GM12878 (cell line): ENCODE results near the gene GOLGA6D. TPM values are rescaled to one million over a fixed set of nuclear protein-coding genes. Genes with fewer than 3 reads are reported as not detected.

Source experiments
- ATAC-seq: fragments of 200-7000 bp; cut with Tn5 transposase; 3 replicates; pipeline ENCODE4 v1.9.1; 2020; ENCODE audit warnings: mild to moderate bottlenecking, moderate library complexity
- BruUV-seq: library from RNA; stranded (reverse); fragments of 400-500 nt; replicated peaks from 2 replicates; lab custom pipeline; 2021; lab: Mats Ljungman, UMichigan
- CTCF ChIA-PET: fragments of 300-600 bp; sonication (Branson Sonifier 250); formaldehyde crosslinking; extraction: SDS; loops from one replicate; lab custom pipeline; 2021; ENCODE audit warnings: inconsistent platforms; lab: Yijun Ruan, JAX
- POLR2A ChIA-PET: fragments of 350-600 bp; formaldehyde crosslinking; extraction: SDS; loops from one replicate; lab custom pipeline; 2021; ENCODE audit warnings: inconsistent platforms; lab: Charles Lee
- RAD21 ChIA-PET: fragments of 300-600 bp; sonication (Branson Sonifier 250); formaldehyde crosslinking; loops from one replicate; lab custom pipeline; 2023; ENCODE audit warnings: antibody characterized with exemption; ENCODE audit not compliant: unreplicated experiment; lab: Charles Lee
- SMC1A ChIA-PET: fragments of 300-600 bp; sonication (Branson Sonifier 250); formaldehyde crosslinking; loops from one replicate; lab custom pipeline; 2023; ENCODE audit not compliant: unreplicated experiment, uncharacterized antibody; lab: Charles Lee
- DNase-seq: peaks from one replicate; pipeline ENCODE4 v3.0.0-alpha.2; 2011; ENCODE audit warnings: low read depth, low spot score
- FAIRE-seq: peaks from 3 replicates; lab custom pipeline; 2011; peaks lifted over from hg19 to GRCh38; lab: Jason Lieb, UNC
- H2AFZ ChIP-seq: 2 replicates; pipeline ENCODE4 v1.6.0; 2011; ENCODE audit warnings: low read depth, low read length, control low read depth; ENCODE audit not compliant: control insufficient read depth
- H3K27ac ChIP-seq: 2 replicates; pipeline ENCODE4 v1.5.1; 2011; ENCODE audit warnings: control low read depth; ENCODE audit not compliant: control insufficient read depth, insufficient read depth
- H3K27me3 ChIP-seq, 2 experiments: replicated peaks in 1 of 2; 2 replicates each; pipeline versions ENCODE4 v1.6.0 to v1.6.1; 2011; ENCODE audit warnings: low read length in 1 of 2; ENCODE audit not compliant: control insufficient read depth in 2 of 2, insufficient read depth in 2 of 2
- H3K36me3 ChIP-seq, 2 experiments: 2 replicates each; pipeline ENCODE4 v1.5.1; 2011; ENCODE audit warnings: low read length in 1 of 2; ENCODE audit not compliant: control insufficient read depth in 2 of 2, insufficient read depth in 2 of 2
- H3K4me1 ChIP-seq: 2 replicates; pipeline ENCODE4 v1.6.1; 2011; ENCODE audit warnings: mild to moderate bottlenecking, low read length, moderate library complexity, mixed read lengths; ENCODE audit not compliant: control insufficient read depth, insufficient read depth
- H3K4me2 ChIP-seq: 2 replicates; pipeline ENCODE4 v1.6.0; 2011; ENCODE audit warnings: control low read depth; ENCODE audit not compliant: control insufficient read depth, insufficient read depth
- H3K4me3 ChIP-seq: fragments of 200-600 bp; sonication (generic); 2 replicates; pipeline ENCODE4 v1.5.1; 2016
- H3K79me2 ChIP-seq: 2 replicates; pipeline ENCODE4 v1.6.0; 2011; ENCODE audit warnings: low read length; ENCODE audit not compliant: control insufficient read depth, insufficient read depth
- H3K9ac ChIP-seq: 2 replicates; pipeline ENCODE4 v1.8.0; 2011; ENCODE audit warnings: low read length, control low read depth, mixed read lengths; ENCODE audit not compliant: control insufficient read depth, insufficient read depth
- H3K9me3 ChIP-seq: replicated peaks from 3 replicates; pipeline ENCODE4 v1.5.1; 2011; ENCODE audit warnings: mild to moderate bottlenecking, low read length; ENCODE audit not compliant: control insufficient read depth, insufficient read depth
- H4K20me1 ChIP-seq: 2 replicates; pipeline ENCODE4 v1.6.0; 2011; ENCODE audit not compliant: control insufficient read depth, insufficient read depth
- CBX5 ChIP-seq: sonication (generic); IDR thresholded peaks from 2 replicates; pipeline ENCODE4 v1.6.1; 2016; ENCODE audit warnings: low read depth, moderate library complexity, mild to moderate bottlenecking, inconsistent platforms
- CHD4 ChIP-seq: fragments of 200-600 bp; sonication (generic); IDR thresholded peaks from 2 replicates; pipeline ENCODE4 v1.6.1; 2016; ENCODE audit warnings: mild to moderate bottlenecking
- DPF2 ChIP-seq: fragments of 450-650 bp; IDR thresholded peaks from 2 replicates; pipeline ENCODE4 v1.6.1; 2017; ENCODE audit warnings: mild to moderate bottlenecking
- LARP7 ChIP-seq: fragments of 450-650 bp; IDR thresholded peaks from 2 replicates; pipeline ENCODE4 v1.6.1; 2017; ENCODE audit warnings: mild to moderate bottlenecking
- PKNOX1 ChIP-seq: fragments of 450-650 bp; IDR thresholded peaks from 2 replicates; pipeline ENCODE4 v1.6.1; 2016; ENCODE audit warnings: mild to moderate bottlenecking
- POLR2A ChIP-seq: IDR thresholded peaks from 2 replicates; pipeline ENCODE4 v1.6.1; 2011; ENCODE audit warnings: low read depth, mild to moderate bottlenecking, low read length
- POLR2AphosphoS5 ChIP-seq: IDR thresholded peaks from 2 replicates; pipeline ENCODE4 v1.6.1; 2011; ENCODE audit warnings: mild to moderate bottlenecking, low read length, inconsistent platforms
- RAD21 ChIP-seq: IDR thresholded peaks from 2 replicates; pipeline ENCODE4 v1.6.1; 2011; ENCODE audit warnings: mild to moderate bottlenecking, low read depth, low read length, moderate library complexity; ENCODE audit not compliant: insufficient read depth
- RFX5 ChIP-seq: IDR thresholded peaks from 2 replicates; pipeline ENCODE4 v1.6.1; 2011; ENCODE audit warnings: low read depth, low read length, improper control_type of control experiment
- SMC3 ChIP-seq: IDR thresholded peaks from 2 replicates; pipeline ENCODE4 v1.6.1; 2011; ENCODE audit warnings: low read length, improper control_type of control experiment, borderline replicate concordance
- STAT1 ChIP-seq: fragments of 450-650 bp; conservative IDR thresholded peaks from 2 replicates; pipeline ENCODE4 v1.6.1; 2014; ENCODE audit warnings: antibody characterized with exemption, mild to moderate bottlenecking
- TAF1 ChIP-seq: IDR thresholded peaks from 2 replicates; pipeline ENCODE4 v1.6.1; 2011; ENCODE audit warnings: mild to moderate bottlenecking, low read depth, low read length, borderline replicate concordance
- TARDBP ChIP-seq: IDR thresholded peaks from 2 replicates; pipeline ENCODE4 v1.6.1; 2016; ENCODE audit warnings: borderline replicate concordance
- ZBTB40 ChIP-seq: fragments of 450-650 bp; IDR thresholded peaks from 2 replicates; pipeline ENCODE4 v1.6.1; 2016; ENCODE audit warnings: mild to moderate bottlenecking, moderate library complexity, borderline replicate concordance
- ZZZ3 ChIP-seq: IDR thresholded peaks from 2 replicates; pipeline ENCODE4 v1.6.1; 2011; ENCODE audit warnings: low read depth; ENCODE audit not compliant: control insufficient read depth, insufficient read length
- in situ Hi-C: fragments of 300-500 bp; cut with MboI; formaldehyde crosslinking; loops from 9 replicates; pipeline ENCODE4 v1.14.3; 2018; ENCODE audit warnings: mixed read lengths
- intact Hi-C: fragments of 100-400 bp; cut with micrococcal nuclease; formaldehyde crosslinking; loops from one replicate; pipeline ENCODE4 v1.14.2; 2022; ENCODE audit not compliant: unreplicated experiment
- polyA plus RNA-seq, 11 experiments: library from polyadenylated mRNA; depleted of rRNA in 4 of 11; unstranded in 6 of 11; stranded (reverse) in 5 of 11; fragments of >200 nt; fragmentation: Nextera tagmentation in 4 of 11; fragmentation: Illumina TruSeq in 1 of 11; extraction: Ambion mirVana in 4 of 11; extraction: Trizol in 1 of 11; gene quantifications; 1 replicate in 1 of 11; 2 replicates in 10 of 11; pipeline versions ENCODE4 v1.2.1 to v1.2.3, GENCODE V29; 2011 to 2016; ENCODE audit warnings: inconsistent platforms in 2 of 11, missing spikeins in 2 of 11, low read depth in 1 of 11
- total RNA-seq, 4 experiments: library from RNA; depleted of rRNA in 3 of 4; stranded (reverse); fragments of >200 nt in 3 of 4; fragmentation: Illumina TruSeq in 1 of 4; extraction: Trizol in 1 of 4; gene quantifications; 2 replicates each; pipeline versions ENCODE4 v1.2.1 to v1.2.3, GENCODE V29; 2013 to 2021

GOLGA6D gene
- total and polyA plus RNA-seq, 10 of the 15 experiments (the other 5 are each of a cell fraction or from before 2014, with no cell fraction given): not detected

GRCh38 chr15:75307778-75308390 lies 25.2 kb downstream of the GOLGA6D start (continued):
- TF ChIP-seq PKNOX1: no peak
- peak; percentile 55 for TF ChIP-seq RAD21
- no peak for TF ChIP-seq POLR2AphosphoS5
- TF ChIP-seq SMC3: peak; percentile 23; the same call in 1 of the 2 replicates

- Histone ChIP-seq H3K27ac (no peak overlapping the region), H3K4me1 (no peaks in the 10 kb centered on the region), H3K9me3 (no peaks in the 10 kb centered on the region), H3K4me3 (no peak overlapping the region), H4K20me1 (no peaks in the 10 kb centered on the region), H3K27me3 (no peaks in the 10 kb centered on the region), H3K79me2 (no peaks in the 10 kb centered on the region), H2AFZ (no peak overlapping the region), H3K9ac (no peak overlapping the region), H3K36me3 (no peaks in the 10 kb centered on the region), H3K4me2 (no peak overlapping the region)
- DNase-seq (no peak), ATAC-seq (no peak), FAIRE-seq (no peak)
- in situ Hi-C loops (loop anchor here (10.0 kb wide), 2 partner anchors 285 to 1245 kb away; partner anchors contain the start of gene PPCDC), intact Hi-C loops (no loop called here)
- POLR2A ChIA-PET: no interaction called here
- BruUV-seq: no TSS peak
- CTCF ChIA-PET: no interaction called here
- SMC1A ChIA-PET: interaction anchor here (1.4 kb wide), 1 partner anchor 18 kb away, joined by 3 read pairs; no protein-coding TSS in a partner anchor
- RAD21 ChIA-PET: no interaction called here
- TF ChIP-seq SMC3 (no peak), CHD4 (no peak), ZZZ3 (no peak), LARP7 (no peak), DPF2 (no peak), POLR2A (no peak), RFX5 (no peak), STAT1 (no peak), ZBTB40 (no peak), TAF1 (no peak), TARDBP (no peak), CBX5 (no peak)
These were observed 27.1 kb downstream of the GOLGA6D start for GRCh38 chr15:75309711-75310110.
